OCI-LY7 (cell line): ENCODE results near the gene PLEKHA5.

Experiments used
- EZH2phosphoT487 ChIP-seq: fragments of 200-600 bp; sonication (generic); IDR thresholded peaks from 2 replicates; pipeline ENCODE4 v1.6.1; 2018; ENCODE audit warnings: low read depth, borderline replicate concordance, mild to moderate bottlenecking, mixed run types, antibody characterized with exemption, low read length, moderate library complexity, mixed read lengths
- TF ChIP-seq, protein P1 (sequence below): fragments of 200-600 bp; sonication (generic); conservative IDR thresholded peaks from 2 replicates; pipeline ENCODE4 v1.5.1; 2014; ENCODE audit warnings: mild to moderate bottlenecking, antibody characterized with exemption, low read length, moderate library complexity, mixed read lengths

DNA sequence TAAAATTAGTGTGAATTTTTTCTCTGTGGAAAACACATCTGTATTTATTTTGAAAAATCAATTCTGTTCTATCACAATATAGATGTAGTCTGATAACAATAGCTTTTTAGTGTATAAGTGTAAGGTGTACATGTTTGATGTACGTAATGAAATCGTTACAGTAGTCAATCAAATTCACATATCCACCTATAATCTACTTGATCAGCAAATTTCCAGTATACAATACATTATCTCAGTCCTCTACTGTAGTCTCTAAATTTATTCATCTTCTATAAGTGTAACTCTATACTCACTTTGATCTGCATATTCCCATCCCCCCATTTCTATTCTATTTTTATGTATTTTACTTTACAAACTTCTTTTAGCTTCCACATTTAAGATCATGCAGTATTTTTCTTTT, 13.0 kb downstream of the PLEKHA5 start:
- TF ChIP-seq, protein P1, sequence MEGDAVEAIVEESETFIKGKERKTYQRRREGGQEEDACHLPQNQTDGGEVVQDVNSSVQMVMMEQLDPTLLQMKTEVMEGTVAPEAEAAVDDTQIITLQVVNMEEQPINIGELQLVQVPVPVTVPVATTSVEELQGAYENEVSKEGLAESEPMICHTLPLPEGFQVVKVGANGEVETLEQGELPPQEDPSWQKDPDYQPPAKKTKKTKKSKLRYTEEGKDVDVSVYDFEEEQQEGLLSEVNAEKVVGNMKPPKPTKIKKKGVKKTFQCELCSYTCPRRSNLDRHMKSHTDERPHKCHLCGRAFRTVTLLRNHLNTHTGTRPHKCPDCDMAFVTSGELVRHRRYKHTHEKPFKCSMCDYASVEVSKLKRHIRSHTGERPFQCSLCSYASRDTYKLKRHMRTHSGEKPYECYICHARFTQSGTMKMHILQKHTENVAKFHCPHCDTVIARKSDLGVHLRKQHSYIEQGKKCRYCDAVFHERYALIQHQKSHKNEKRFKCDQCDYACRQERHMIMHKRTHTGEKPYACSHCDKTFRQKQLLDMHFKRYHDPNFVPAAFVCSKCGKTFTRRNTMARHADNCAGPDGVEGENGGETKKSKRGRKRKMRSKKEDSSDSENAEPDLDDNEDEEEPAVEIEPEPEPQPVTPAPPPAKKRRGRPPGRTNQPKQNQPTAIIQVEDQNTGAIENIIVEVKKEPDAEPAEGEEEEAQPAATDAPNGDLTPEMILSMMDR = no peak
- TF ChIP-seq EZH2phosphoT487 = no peak
